ENCODE data around the gene CRY2.

DNA sequence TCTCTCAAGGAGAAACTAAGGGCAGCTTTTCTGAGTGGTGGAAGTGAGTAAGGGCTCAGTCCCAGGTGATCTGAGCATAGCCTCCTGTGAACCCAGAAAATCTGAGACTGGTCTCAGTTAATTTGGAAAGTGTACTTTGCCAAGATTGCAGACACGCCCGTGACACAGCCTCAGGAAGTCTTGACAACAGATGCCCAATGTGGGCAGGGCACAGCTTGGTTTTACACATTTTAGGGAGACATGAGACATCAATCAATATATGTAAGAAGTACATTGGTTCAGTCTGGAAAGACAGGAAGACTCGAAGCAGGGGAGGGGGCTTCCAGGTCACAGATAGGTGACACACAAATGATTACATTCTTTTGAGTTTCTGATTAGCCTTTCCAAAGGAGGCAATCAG is 13.5 kb upstream of the CRY2 start:
- TF ChIP-seq, protein P1, sequence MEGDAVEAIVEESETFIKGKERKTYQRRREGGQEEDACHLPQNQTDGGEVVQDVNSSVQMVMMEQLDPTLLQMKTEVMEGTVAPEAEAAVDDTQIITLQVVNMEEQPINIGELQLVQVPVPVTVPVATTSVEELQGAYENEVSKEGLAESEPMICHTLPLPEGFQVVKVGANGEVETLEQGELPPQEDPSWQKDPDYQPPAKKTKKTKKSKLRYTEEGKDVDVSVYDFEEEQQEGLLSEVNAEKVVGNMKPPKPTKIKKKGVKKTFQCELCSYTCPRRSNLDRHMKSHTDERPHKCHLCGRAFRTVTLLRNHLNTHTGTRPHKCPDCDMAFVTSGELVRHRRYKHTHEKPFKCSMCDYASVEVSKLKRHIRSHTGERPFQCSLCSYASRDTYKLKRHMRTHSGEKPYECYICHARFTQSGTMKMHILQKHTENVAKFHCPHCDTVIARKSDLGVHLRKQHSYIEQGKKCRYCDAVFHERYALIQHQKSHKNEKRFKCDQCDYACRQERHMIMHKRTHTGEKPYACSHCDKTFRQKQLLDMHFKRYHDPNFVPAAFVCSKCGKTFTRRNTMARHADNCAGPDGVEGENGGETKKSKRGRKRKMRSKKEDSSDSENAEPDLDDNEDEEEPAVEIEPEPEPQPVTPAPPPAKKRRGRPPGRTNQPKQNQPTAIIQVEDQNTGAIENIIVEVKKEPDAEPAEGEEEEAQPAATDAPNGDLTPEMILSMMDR (IDR thresholded peaks at IDR 0.05) = no peak
- TF ChIP-seq POLR2A (IDR thresholded peaks at IDR 0.05) (no peak), EP300 (IDR thresholded peaks at IDR 0.05; ENCODE audit: low read depth) (no peak)
